Lower leg skin (tissue), 3 donors: Measurements from ENCODE around the gene UCP3.

Source experiments
- POLR2A ChIP-seq, 2 donors: fragments of 450-650 bp; IDR thresholded peaks; one replicate each; pipeline ENCODE4 v1.6.1; 2016 to 2017; ENCODE audit warnings: antibody characterized with exemption in 2 of 2, mild to moderate bottlenecking in 1 of 2, moderate library complexity in 1 of 2
- TF ChIP-seq, protein P1 (sequence below), 3 donors: fragments of 450-650 bp; IDR thresholded peaks; one replicate each; pipeline ENCODE4 v1.5.1; 2016; ENCODE audit warnings: antibody characterized with exemption in 3 of 3, mild to moderate bottlenecking in 3 of 3, moderate library complexity in 2 of 3

GRCh38 chr11:73982595-73982989 is 26.3 kb downstream of the UCP3 start, which contains the start of gene UCP2:
- TF ChIP-seq, protein P1, sequence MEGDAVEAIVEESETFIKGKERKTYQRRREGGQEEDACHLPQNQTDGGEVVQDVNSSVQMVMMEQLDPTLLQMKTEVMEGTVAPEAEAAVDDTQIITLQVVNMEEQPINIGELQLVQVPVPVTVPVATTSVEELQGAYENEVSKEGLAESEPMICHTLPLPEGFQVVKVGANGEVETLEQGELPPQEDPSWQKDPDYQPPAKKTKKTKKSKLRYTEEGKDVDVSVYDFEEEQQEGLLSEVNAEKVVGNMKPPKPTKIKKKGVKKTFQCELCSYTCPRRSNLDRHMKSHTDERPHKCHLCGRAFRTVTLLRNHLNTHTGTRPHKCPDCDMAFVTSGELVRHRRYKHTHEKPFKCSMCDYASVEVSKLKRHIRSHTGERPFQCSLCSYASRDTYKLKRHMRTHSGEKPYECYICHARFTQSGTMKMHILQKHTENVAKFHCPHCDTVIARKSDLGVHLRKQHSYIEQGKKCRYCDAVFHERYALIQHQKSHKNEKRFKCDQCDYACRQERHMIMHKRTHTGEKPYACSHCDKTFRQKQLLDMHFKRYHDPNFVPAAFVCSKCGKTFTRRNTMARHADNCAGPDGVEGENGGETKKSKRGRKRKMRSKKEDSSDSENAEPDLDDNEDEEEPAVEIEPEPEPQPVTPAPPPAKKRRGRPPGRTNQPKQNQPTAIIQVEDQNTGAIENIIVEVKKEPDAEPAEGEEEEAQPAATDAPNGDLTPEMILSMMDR (IDR thresholded peaks at IDR 0.05), result no peak
- TF ChIP-seq POLR2A (IDR thresholded peaks at IDR 0.05), result peak in 1 of 2 donors; percentile 46
